ENCODE data around the gene FBXO28.

The FBXO28 gene

DNA sequence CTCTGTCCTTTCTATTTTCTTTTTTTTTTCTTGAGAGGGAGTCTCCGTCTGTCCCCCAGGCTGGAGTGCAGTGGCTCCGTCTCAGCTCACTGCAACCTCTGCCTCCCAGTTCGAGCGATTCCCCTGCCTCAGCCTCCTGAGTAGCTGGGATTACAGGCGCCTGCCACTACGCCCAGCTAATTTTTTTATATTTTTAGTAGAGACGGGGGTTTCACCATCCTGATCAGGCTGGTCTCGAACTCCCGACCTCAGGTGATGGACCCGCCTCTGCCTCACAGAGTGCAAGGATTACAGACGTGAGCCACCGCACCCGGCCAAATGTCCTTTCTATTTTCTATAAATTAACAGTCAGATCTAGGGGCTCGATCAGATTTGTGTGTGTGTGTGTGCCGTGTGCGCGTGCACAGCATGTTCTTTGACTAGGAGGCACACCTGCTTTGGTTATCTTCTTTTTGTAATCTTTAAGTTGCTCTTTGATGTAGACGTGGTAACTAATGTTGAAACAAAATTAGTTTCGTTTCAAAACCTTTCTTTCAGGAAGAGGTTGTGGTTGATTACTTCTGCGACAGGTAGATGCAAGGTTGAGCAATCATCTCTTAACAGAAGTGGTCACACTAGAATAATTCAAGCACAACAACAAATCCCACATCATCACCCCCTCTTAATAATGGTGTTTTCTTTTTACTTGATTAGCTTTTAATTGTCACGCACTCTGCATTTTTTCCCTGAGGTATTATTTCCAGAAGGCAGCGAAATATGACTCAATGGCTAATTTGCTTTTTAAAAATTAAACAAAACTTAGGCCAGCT is 68.3 kb downstream of the FBXO28 start:
- ATAC-seq: no peak
- no peak for TF ChIP-seq ZC3H10 (CRISPR knock-in tag; IDR thresholded peaks at IDR 0.05)
- TF ChIP-seq RARB (CRISPR knock-in tag; IDR thresholded peaks at IDR 0.05): 0 out of 2 replicates have a peak, but pooled peaks have one; percentile 69
- TF ChIP-seq ZNF8 (CRISPR knock-in tag; IDR thresholded peaks at IDR 0.05): no peak
- 0 out of 2 replicates have a peak, but pooled peaks have one; percentile 13 for TF ChIP-seq TOX (CRISPR knock-in tag; IDR thresholded peaks at IDR 0.05; ENCODE audit: borderline replicate concordance)

DNA sequence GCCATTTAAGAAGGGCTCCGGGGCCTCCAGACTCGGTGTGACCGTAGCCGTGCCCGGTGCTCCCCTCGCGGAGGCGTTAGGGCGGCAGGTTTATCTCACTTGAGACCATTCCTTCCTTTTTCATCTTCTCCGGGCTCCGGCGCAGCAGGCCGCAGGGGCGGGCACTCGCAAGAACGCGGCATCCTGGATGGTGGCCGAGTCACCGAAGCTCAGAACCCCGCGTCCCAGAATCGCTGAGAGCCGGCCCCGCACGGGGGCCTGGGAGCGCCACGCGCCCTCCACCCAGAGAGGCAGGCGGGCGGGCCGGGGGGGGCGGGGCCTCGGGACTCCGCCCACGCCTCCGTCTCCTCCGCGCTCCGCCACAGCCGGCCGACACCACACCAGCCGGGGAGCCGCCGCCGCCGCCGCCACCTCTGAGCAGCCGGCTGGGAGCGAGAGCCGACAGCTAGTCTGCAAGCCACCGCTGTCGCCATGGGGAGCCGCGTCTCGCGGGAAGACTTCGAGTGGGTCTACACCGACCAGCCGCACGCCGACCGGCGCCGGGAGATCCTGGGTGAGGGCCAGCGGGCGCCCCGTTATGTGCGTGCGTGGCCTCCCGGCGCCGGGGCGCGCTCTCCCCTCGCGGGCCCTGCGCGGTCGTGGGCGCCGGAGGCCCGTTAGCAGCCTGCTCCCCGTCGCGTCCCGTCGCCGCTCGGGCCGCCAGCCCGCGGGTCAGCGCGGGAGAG is 69.1 kb downstream of the FBXO28 start, which contains the start of gene DEGS1:
Gene DEGS1 (plus strand): TSS at position 375 of the 725 bp plus-strand sequence. CDS start 97 bp downstream, at position 472.
- ATAC-seq: peak; percentile 92
- TF ChIP-seq, protein P1, sequence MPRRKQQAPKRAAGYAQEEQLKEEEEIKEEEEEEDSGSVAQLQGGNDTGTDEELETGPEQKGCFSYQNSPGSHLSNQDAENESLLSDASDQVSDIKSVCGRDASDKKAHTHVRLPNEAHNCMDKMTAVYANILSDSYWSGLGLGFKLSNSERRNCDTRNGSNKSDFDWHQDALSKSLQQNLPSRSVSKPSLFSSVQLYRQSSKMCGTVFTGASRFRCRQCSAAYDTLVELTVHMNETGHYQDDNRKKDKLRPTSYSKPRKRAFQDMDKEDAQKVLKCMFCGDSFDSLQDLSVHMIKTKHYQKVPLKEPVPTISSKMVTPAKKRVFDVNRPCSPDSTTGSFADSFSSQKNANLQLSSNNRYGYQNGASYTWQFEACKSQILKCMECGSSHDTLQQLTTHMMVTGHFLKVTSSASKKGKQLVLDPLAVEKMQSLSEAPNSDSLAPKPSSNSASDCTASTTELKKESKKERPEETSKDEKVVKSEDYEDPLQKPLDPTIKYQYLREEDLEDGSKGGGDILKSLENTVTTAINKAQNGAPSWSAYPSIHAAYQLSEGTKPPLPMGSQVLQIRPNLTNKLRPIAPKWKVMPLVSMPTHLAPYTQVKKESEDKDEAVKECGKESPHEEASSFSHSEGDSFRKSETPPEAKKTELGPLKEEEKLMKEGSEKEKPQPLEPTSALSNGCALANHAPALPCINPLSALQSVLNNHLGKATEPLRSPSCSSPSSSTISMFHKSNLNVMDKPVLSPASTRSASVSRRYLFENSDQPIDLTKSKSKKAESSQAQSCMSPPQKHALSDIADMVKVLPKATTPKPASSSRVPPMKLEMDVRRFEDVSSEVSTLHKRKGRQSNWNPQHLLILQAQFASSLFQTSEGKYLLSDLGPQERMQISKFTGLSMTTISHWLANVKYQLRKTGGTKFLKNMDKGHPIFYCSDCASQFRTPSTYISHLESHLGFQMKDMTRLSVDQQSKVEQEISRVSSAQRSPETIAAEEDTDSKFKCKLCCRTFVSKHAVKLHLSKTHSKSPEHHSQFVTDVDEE (CRISPR knock-in tag; IDR thresholded peaks at IDR 0.05): no peak
- TF ChIP-seq ZC3H10 (CRISPR knock-in tag; IDR thresholded peaks at IDR 0.05): no peak
- no peak for TF ChIP-seq ZFP3 (CRISPR knock-in tag; IDR thresholded peaks at IDR 0.05)
- TF ChIP-seq ZNF565 (CRISPR knock-in tag; conservative IDR thresholded peaks at IDR 0.05; ENCODE audit: low read depth): no peak
- TF ChIP-seq, protein P2, sequence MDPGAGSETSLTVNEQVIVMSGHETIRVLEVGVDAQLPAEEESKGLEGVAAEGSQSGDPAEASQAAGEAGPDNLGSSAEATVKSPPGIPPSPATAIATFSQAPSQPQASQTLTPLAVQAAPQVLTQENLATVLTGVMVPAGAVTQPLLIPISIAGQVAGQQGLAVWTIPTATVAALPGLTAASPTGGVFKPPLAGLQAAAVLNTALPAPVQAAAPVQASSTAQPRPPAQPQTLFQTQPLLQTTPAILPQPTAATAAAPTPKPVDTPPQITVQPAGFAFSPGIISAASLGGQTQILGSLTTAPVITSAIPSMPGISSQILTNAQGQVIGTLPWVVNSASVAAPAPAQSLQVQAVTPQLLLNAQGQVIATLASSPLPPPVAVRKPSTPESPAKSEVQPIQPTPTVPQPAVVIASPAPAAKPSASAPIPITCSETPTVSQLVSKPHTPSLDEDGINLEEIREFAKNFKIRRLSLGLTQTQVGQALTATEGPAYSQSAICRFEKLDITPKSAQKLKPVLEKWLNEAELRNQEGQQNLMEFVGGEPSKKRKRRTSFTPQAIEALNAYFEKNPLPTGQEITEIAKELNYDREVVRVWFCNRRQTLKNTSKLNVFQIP (CRISPR knock-in tag; IDR thresholded peaks at IDR 0.05; ENCODE audit: borderline replicate concordance, low read depth): no peak

DNA sequence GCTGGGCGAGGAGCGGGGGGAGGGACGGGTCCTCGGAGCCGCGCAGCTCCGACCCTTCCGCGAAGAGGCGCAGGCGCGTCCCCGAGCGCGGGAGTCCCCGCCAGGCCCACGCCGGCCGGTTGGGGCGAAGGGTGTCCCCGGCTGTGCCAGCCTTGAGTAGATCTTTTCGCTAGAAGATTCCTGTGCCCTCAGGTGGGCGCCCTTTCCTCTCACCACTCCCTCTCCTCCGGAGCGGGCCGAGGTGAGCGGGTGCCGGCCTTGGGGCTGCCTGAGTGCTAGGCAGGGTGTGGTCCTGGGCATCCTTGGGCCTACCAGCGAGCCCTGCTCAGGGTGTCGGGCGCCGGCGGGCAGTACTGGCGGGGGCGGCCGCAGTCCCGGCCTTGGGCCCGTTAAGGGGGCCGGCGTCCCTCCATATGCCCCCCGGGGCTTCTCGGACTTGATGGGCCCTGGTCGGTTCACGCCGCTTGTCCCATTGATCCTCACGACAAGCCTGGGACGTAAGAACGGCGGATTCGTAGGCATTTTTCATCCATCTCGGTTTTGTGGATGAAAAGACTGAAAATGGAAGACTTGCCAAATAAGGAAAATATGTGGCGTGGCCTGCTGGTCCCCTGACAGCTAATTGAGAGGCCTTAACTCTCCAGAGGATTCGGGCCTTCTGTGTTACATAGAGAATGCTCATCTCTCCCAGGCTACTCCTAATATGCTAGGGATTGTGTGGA is 69.8 kb downstream of the FBXO28 start:
- no peak for TF ChIP-seq PPARA (CRISPR knock-in tag; IDR thresholded peaks at IDR 0.05; ENCODE audit: borderline replicate concordance)
- TF ChIP-seq, protein P1 (CRISPR knock-in tag; IDR thresholded peaks at IDR 0.05): 0 out of 2 replicates have a peak, but pooled peaks have one; percentile 13
- peak; percentile 77 for ATAC-seq

DNA sequence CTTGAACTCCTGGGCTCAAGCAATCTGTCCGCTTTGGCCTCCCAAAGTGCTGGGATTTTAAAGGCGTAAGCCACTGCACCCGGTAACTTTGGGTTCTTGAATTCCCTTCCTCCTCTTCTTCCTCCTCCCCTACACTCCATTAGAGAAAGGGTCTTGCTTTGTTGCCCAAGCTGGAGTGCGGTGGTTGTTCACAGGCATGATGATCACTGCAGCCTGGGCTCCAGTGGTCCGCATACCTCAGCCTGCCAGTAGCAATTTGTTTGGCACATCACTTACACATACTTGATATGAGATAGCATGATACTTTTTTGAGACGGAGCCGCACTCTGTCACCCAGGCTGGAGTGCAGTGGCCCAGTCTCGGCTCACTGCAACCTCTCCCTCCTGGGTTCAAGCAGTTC is 71.3 kb downstream of the FBXO28 start:
- TF ChIP-seq TOX (CRISPR knock-in tag; IDR thresholded peaks at IDR 0.05; ENCODE audit: borderline replicate concordance) (no peak), GLIS3 (CRISPR knock-in tag; IDR thresholded peaks at IDR 0.05) (no peak), RARB (CRISPR knock-in tag; IDR thresholded peaks at IDR 0.05) (no peak), ZFP3 (CRISPR knock-in tag; IDR thresholded peaks at IDR 0.05) (no peak), ZNF70 (CRISPR knock-in tag; IDR thresholded peaks at IDR 0.05) (no peak), ZC3H10 (CRISPR knock-in tag; IDR thresholded peaks at IDR 0.05) (no peak)
- TF ChIP-seq, protein P3, sequence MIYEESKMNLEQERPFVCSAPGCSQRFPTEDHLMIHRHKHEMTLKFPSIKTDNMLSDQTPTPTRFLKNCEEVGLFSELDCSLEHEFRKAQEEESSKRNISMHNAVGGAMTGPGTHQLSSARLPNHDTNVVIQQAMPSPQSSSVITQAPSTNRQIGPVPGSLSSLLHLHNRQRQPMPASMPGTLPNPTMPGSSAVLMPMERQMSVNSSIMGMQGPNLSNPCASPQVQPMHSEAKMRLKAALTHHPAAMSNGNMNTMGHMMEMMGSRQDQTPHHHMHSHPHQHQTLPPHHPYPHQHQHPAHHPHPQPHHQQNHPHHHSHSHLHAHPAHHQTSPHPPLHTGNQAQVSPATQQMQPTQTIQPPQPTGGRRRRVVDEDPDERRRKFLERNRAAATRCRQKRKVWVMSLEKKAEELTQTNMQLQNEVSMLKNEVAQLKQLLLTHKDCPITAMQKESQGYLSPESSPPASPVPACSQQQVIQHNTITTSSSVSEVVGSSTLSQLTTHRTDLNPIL (CRISPR knock-in tag; IDR thresholded peaks at IDR 0.05; ENCODE audit: low read depth): no peak
- no peak for ATAC-seq

DNA sequence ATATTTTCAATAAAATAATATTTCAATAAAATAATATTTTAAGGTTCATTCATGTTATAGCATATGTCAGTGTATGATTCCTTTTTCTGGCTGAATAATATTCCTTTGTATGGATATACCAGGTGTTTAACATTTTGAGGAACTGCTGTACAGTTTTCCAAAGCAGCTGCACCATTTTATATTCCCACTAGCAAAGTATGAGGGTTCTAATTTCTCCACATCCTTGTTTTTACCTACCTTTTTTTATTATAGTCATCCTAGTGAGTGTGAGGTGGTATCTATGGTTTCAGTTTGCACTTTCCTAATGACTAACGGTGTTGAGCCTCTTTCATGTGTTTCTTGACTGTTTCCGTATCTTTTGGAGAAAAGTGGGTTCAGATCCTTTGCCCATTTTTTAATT is 74.4 kb downstream of the FBXO28 start:
- TF ChIP-seq TCF4 (CRISPR knock-in tag; IDR thresholded peaks at IDR 0.05; ENCODE audit: borderline replicate concordance): no peak
- TF ChIP-seq ZNF8 (CRISPR knock-in tag; IDR thresholded peaks at IDR 0.05): peak; percentile 96
- ATAC-seq: no peak

Data from SK-N-SH treated with all-trans-retinoic acid at 6 μM for 48 hours (cell line).